GM19468 (cell line): ENCODE measurements around the gene CRYBG2.

ENCODE experiments used
- ATAC-seq: cut with Tn5 transposase; IDR thresholded peaks from one replicate; pipeline ENCODE4 v1.9.1; 2021; ENCODE audit warnings: mild to moderate bottlenecking, moderate library complexity, moderate number of reproducible peaks; ENCODE audit not compliant: unreplicated experiment; ENCODE audit errors: extremely low read depth

CRYBG2 gene

DNA sequence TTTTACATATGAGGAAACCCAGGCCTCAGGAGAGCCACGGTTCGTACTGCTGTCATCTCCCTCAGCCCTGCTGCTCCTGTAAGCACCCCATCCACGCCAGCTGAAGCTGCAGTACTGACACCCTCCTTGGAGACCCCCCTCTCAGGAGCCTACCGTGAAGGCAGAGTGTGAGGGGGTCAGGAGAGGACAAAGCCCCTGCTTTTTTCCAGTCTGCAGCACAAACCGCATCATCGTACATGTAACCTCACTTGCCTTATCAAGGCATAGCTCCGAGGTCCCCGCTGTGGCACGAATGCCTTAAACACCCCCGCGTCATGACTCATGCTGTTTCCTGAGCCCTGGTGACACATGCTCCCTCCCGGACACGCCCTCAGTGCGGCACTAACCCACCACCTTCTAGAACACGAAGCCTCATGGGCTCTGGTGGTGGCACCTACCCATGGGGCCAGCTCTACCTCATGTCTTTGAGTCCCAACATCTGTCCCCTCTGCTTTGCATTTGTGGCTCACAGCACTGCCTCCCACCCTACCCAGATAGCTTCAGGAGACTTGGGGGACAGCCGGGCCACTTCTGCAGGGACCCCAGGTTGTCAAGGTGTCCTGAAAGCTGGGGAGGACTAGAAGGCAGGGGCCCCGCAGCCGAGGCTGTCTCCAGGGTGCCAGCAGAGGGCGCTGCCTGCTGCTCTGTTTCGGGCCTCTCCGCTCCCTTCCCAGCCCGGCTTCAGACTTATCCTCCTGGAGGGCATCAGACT lies 69.2 kb downstream of the CRYBG2 start:
- ATAC-seq = no peak

DNA sequence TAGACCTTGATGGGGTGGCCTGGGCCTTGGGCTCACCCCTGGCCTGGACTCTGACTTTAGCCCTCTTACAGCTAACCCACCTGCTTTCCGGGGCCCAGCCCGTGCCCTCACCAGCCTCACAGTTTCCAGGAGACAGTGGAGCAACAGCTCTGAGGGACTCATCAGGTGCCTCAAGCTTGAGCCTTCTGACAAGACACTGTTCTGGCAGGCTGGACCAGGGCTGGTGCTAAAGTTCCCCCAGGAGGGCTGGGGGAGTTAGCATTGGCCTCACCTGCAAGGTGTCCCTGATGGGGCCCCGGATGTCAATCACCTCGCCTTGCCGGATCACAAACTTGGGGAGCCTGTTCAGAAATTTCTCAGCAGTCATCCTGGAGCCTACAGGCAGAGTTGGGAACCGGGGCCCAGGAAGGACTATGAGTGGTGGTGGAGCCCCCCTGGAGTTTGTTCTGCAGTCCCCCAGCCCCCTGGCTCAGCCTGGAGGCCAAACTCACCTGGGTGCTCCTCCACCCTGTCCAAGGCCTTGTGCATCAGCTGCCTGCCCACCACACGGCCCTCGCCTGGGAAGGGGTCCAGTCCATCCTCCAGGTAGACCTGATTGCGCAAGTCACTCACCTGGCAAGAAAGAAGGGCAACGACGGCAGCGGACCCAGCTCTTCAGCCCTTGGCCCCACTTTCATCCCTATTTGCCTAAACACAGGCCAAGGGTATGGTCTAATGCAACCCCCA lies 69.9 kb downstream of the CRYBG2 start:
- no peak for ATAC-seq

DNA sequence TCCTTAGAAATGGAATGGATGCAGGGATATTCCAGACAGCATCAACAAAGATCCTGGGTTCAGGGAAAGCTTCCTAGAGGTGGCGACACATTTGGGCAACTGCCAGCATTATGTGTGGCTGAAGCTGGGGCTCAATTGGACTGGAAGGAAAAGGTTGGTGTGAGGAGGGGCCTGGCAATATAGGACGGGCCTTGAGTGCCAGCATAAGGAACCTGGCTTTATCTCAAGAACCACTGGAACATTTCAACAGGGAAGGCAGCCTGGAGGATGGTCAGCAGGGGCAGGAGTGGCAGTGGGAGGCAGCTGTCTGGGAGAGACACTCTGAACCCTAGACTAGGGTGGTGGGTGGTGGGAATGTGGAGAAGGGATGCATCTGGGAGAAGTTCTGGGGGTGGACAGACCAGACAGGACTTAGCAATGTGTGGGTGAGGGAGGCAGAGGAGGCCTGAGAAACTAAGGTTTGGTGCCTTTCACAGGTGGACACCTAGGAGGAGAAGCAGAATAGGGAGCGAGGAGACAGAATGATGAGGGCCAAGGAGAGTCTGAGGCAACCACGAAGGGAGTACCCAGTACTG lies 70.6 kb downstream of the CRYBG2 start:
- no peak for ATAC-seq

DNA sequence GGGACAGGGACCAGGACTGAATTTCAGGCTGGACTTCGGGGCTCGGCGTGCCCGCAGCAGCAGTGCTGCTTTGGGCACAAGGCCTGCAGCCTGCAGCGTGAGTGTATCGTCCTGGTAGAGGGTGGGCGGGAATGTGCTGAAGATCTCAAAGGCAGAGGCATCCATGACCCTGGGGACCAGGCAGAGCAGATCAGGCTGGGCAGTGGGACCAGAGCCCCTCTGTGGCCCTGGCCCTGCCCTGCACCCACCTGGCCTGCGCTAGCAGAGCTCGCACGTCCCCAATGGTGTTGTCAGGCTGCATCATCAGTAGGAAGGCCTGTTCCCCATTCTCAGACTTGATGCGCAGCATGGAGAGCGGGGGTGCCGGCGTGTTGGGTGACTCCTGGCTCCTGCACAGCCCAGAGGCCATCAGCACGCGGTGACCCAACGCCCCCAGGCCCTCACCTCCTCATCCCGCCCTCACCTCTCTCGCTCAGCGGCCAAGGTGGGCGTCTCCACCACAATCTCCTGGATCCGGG lies 71.5 kb downstream of the CRYBG2 start:
- ATAC-seq = no peak

DNA sequence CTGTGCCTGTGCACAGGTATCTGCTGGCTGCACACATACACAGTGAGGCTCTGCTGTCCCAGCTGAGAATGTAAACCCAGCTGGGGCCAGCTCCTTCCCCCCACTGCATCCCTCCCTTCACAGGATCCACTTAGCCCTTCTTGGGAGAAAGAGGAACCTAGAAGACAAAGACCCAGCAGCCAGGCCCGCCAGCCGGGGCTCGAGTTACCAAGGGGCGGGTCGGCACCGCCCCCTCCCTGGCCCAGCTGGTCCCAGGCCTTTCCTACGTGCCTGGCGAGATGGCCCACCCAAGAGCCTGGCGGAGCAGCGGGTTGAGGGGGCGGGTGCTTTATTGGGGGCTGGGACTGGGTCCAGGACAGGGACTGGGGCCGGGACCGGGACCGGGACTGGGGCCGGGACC lies 72.0 kb downstream of the CRYBG2 start:
- no peak for ATAC-seq

DNA sequence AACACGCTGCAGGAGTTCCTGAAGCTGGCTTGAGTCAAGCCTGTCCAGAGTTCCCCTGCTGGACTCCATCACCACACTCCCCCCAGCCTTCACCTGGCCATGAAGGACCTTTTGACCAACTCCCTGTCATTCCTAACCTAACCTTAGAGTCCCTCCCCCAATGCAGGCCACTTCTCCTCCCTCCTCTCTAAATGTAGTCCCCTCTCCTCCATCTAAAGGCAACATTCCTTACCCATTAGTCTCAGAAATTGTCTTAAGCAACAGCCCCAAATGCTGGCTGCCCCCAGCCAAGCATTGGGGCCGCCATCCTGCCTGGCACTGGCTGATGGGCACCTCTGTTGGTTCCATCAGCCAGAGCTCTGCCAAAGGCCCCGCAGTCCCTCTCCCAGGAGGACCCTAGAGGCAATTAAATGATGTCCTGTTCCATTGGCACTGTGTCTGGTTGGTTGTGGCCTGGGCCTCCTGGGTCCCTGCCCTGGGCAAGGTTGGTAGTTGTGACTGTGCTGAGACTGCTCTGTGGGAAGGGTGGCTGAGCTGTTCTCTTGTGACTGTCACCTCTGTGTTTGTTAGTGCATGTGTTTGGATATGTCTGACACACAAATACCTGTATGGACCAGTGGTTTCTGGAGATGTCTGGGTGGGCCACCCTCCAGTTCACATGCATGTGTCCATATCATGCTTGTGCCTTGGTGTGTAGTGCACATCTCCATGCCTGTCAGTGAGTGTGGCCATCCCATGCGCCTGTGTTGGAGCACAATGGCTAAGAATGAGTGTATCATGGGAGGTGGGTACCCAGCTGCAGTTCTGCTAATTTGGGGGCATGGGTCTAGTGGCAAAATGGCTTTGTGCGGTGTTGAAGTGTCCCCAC lies 72.6 kb downstream of the CRYBG2 start:
- no peak for ATAC-seq

DNA sequence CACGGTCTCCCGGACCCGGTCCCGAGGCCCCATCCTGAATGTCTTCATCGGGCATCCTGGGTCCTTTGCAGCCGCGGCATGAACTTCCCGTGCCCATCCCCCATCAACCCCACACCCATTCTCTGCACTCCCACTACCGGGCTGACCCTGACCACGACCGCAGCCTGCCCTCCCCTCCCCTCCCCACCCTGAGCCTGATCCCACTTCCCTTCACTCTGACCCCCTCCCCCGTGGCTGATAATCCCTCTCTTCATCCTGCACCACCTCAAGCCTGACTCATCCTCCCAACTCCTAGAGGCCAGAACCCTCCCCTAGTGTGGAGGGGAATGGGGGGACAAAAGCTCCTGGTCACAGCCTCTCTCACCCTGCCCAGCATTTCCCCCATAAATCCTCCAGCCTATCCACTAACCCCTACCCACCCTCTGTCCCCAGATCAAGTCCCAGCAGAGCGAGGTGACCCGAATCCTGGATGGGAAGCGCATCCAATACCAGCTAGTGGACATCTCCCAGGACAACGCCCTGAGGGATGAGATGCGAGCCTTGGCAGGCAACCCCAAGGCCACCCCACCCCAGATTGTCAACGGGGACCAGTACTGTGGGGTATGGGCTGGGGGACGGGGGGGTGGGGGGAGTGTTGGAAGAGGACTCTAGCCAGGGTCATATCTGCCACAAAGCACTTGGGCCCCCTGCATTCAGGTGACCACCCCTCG lies 73.4 kb downstream of the CRYBG2 start:
- no peak for ATAC-seq

DNA sequence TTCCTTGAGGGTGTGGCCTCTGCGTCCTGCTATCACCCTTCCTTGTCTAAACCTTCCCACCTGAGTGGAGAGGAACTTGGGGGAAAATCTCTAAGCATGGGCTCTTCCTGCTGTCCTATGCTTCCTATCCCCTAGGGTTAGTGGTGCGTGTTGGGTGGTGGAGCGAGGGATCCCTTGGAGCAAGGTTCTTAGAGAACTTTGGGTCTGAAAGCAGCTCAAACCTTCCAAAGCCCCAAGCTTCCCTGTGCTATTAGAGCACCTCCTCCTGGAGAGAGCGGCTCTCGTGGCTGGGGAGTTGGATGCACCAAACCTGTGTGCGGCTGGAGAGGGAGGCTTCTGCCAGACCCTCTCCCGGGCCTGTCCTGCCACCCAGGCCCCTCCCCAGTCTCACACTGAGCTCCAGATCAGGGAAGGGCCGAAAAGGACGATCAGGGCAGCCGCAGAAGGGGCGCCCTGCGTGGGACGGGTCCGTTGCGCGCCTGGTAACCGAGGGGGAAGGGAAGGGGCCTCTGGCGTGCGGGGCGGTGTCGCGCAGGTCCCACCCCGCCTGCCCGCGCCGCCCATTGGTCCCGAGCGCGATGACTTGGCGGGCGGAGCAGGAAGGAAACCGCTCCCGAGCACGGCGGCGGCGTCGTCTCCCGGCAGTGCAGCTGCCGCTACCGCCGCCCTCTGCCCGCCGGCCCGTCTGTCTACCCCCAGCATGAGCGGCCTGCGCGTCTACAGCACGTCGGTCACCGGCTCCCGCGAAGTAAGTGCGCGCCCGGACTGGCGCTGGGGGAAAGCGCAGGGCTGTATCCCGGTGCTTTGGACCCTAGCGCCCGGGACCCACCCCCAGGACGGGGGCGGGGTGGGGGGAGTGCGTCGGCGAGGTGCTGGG lies 74.2 kb downstream of the CRYBG2 start, which contains the start of gene SH3BGRL3:
SH3BGRL3 (plus strand) TSS at position 631 of the 877 bp plus-strand sequence; CDS start at position 701, 70 bp downstream.
- peak; percentile 63 for ATAC-seq

DNA sequence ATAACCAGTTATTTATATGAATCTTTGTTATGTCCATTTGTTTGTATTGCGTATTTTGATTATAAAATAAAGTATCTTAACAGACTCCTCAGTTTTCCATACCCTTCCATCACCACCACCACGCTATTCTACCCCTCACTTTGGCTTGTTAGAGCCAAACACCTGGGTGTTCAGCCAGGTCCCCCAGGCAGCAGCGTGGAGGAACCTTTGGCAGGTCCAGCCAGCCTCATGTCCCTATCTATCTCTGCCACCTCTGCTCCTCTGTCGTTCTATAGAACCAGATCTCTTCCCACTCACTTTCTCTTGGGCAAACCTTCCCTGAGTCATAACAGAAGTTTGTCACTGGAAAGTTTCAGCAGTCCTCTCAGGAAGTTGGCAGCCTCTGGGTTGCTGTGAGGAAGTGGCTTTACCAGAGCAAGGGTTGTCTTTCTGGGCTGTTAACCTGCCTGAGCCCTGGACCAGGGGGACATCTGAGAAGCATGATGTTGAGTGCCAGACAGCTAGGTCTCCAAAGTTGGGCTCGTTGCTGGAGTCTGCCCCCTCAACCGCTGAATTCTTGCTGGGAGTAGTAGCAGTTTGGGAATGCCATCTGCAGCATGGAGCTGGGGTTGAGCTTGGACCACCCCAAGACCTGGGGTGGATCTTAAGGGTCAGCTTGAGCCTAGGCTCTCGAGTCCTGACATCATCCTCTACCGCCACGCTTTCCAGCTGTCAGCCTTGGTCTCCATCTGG lies 75.0 kb downstream of the CRYBG2 start:
- ATAC-seq = no peak

DNA sequence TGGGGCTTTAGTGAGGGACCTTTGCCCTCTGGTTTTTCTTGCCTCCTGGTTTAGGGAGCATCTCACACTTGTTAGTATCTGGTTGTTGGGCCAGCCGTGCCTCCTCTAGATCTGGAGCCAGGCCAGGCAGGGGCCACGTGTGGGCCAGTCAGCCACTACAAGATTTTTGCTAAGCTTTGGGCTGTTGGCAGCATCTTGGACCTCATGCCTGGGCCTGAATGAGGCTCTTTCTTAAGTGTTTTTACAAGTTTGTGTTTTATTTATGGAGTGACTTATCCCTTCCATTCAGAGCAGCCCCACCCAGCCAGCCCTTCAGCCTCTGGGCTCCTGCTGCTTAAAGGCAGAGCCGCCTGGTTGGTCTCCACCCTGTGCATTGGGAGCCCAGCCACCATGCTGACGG lies 75.6 kb downstream of the CRYBG2 start:
- no peak for ATAC-seq

DNA sequence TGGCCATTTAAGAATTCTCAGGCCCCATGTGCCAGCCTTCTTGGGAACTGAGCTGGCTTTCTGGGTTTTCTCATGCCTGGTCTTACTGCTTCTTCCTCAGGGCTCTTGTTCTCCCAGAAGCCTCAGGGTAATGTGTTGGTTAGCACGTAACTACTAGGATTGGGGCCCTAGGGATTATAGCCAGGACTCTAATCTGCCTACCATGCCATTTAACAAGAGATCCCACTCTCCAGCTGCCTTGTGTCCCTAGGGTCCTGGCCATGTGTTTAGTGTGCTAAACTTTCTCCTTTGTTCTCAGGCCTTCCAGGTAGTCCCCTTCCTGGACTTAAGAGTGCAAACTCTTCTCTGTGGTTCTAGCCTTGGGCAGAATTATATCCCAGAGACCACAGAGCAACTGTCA lies 76.2 kb downstream of the CRYBG2 start:
- ATAC-seq = no peak

DNA sequence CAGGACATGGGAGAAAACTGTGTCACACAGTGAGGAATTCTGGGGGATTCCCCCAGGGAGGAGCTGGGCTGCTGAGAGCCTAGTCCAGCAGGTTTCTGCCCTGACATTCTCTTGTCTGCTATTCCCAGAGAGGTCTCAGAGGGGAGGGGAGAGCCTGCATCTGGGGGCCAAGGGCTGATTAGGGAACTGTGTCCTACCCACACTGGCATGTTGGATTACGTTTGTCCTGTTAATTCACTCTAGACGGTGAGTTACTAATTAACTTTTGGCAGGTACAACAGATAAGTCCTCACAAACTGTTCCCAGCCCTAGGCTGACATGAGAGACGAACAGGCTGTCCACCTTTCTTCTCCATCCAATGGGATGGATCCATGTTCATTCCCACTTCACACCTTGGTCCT lies 76.7 kb downstream of the CRYBG2 start:
- ATAC-seq = no peak

DNA sequence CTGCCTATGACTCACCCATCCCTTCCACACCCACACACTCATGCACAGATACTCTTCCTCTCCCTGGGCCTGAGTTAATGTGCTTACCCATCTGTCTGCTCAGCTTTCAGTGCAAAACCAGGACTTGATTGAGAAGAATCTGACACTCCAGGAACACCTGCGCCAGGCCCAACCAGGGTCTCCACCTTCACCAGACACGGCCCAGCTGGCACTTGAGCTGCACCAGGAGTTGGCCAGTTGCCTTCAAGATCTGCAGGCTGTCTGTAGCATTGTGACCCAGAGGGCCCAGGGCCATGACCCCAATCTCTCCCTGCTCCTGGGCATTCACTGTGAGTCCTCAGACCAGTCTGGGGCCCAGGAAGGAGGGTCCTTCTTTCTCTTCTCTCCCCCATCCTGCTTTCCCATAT lies 77.5 kb downstream of the CRYBG2 start:
- no peak for ATAC-seq

DNA sequence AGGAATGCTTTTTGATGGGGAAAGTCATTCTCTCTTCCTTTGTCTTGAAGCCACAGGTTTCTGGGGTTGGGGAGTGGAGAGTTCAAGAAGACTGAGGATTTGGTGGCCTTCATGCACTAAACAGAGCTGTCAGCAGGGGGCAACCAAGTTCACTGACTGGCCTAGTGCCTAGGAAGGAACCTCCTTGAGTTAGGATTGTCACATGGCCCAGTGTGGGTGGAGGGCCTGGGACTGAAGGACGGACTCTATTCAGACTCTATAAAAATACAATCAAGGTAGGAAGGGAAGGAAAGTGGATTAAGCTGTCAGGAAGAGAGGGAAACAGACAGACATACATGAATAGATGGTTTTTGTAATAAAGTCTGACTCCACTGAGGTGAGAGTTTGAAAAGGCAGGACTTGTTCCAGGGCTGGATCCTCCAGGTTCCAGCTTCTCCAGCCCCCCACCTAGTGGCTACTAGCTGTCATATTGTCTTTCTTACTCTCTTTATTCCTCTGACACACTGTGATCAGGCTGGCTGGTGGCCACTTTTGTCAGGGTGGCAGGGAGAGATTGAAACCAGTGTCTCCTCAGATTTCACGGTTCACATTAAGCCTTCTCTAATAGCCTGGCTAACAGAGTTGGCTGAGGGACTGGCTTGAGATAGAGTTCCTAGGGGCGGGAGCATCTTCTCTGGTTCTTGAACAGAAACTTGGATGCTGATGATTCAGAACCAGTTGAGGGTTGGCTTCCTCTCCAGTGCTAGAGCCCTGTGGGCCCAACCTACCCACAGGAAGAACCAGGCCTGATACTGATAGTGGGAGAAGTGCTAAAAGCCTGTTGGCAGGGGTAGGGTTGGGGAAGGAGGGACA lies 78.1 kb downstream of the CRYBG2 start:
- no peak for ATAC-seq

DNA sequence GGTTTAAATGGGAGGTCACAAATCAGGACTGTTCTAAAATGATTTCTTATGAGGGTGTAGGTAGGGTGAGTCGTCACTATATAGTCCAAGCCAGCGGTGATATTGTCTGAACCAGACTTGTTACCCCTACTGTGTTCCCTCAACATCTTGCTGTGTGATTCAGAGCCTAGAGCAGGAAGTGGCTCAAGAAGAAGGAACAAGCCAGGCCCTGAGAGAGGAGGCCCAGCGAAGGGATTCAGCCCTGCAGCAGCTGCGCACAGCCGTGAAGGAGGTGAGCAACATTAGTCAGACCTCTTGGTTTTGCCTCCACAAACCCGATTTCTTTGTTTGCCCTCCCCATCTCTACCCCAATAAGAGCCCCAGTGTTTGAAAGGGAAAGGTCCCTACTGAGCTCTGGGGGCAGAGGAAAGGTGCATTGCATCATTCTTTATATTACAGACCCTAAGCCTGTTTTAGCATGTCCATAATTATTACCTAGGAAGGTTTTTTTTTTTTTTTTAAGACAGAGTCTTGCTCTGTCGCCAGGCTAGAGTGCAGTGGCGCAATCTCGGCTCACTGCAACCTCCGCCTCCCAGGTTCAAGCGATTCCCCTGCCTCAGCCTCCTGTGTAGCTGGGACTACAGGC lies 79.0 kb downstream of the CRYBG2 start:
- no peak for ATAC-seq
